GM18868 (cell line): Measurements from ENCODE around the gene CLEC16A.
"Not testable (repeated sequence)": the region's sequence is repeated elsewhere in the genome, so short reads cannot be mapped to it uniquely, and the experiment has no call there.

Experiments used
- ATAC-seq: cut with Tn5 transposase; IDR thresholded peaks from one replicate; pipeline ENCODE4 v1.9.1; 2021; ENCODE audit warnings: mild to moderate bottlenecking, moderate library complexity; ENCODE audit not compliant: unreplicated experiment

The CLEC16A gene

DNA sequence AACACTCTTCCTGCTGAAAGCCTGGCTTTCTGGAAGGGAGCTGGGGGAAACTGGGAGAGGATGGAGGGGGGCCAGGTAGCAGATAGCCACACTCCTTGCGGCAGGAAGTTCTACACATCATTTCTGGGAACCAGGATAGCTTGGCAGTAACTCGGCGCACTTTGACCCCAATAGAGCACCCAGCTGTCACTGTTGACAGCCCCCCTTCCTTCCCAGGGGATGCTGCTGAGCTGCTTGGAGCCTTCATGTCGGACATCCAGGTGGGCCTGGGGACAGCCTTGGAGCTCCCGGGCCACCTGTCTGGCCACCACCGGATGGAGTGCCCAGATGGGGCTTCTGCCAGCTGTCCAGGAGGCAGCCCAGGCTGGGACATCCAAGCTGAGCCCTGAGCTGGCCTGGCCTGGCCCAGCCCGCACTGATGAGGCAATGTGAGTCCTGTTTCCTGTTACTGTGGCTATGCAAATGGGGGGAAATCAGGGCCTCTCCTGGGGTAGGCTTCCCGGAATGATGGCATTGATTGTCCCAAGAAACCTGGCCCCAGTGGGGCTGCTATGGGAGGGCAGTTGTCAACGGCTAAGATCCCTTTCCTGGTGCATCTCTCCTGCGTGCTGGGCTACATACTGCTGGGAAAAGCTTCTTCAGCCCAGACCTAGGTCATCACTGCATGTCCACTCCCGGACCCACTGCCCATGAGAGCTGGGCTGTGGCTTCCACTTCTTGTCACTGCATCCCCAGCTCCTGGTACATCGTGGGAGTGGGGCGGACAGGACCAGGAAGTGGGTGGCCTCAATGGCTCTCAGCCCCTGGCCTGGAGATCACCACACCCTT is 261.6 kb downstream of the CLEC16A start:
- peak; percentile 29 for ATAC-seq

DNA sequence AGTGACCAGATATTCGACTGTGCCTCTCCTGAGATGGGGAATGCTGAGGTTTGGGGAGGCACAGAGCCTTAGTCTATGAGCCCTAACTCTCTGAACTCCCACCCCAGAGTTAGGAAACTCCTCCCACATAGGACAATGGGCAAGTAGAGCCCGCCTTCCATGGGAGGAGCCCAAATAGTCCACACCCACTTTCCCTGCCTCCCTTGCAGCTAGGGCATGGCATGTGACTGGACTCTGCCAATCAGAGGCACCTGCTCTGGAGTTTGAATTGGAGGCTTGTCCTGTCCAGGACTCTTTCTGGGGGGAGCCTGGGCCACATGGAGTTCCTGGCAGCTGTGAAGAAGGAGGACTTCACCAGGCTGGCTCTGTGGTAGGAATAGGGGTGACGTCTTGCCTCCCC is 263.3 kb downstream of the CLEC16A start:
- ATAC-seq: no peak

DNA sequence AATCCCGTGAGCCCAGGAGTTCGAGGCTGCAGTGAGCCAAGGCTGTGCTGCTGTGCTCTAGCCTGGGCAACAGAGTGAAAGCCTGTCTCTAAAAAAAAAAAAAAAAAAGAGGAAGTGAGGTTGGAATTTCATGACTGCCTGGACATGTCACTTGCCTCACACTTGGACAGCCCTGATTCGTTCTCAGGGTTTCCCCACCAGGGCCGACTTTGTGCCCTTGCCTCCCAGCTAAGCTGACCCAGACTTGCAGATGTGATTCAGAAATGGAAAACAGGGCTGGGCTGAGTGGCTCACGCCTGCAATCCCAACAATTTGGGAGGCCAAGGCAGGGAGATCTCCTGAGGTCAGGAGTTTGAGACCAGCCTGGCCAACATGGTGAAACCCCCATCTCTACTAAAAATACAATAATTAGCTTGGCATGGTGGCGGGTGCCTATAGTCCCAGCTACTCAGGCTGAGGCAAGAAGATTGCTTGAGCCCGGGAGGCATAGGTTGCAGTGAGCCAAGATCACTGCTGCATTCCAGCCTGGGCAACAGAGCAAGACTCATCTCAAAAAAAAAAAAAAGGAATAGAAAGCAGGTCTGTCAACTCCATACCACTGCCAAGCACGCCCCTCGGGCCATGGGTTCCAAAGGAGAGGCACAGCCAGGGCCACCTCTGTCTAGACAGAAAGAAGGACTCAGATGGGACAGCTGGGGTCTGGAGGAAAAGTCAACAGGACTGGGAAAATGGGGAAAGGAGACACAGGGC is 264.7 kb downstream of the CLEC16A start:
- no peak for ATAC-seq

DNA sequence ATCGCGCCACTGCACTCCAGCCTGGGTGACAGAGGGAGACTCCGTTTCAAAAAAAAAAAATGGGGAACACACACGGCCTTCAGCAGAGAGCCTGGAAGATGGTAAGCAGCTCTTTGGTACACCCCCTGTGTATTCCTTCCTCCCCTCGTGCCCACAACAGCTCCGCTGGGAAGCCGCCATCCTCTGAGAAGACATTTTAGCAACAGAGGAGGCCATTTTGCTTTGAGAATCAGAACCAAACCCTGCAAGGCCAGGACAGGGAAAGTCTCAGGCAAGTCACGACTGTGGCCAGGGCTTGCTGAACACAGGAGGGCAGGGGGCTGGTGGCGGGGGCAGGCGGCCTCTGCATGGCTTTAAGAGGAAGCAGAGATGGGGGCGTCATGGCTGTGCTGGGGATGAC is 265.9 kb downstream of the CLEC16A start:
- ATAC-seq: no peak

DNA sequence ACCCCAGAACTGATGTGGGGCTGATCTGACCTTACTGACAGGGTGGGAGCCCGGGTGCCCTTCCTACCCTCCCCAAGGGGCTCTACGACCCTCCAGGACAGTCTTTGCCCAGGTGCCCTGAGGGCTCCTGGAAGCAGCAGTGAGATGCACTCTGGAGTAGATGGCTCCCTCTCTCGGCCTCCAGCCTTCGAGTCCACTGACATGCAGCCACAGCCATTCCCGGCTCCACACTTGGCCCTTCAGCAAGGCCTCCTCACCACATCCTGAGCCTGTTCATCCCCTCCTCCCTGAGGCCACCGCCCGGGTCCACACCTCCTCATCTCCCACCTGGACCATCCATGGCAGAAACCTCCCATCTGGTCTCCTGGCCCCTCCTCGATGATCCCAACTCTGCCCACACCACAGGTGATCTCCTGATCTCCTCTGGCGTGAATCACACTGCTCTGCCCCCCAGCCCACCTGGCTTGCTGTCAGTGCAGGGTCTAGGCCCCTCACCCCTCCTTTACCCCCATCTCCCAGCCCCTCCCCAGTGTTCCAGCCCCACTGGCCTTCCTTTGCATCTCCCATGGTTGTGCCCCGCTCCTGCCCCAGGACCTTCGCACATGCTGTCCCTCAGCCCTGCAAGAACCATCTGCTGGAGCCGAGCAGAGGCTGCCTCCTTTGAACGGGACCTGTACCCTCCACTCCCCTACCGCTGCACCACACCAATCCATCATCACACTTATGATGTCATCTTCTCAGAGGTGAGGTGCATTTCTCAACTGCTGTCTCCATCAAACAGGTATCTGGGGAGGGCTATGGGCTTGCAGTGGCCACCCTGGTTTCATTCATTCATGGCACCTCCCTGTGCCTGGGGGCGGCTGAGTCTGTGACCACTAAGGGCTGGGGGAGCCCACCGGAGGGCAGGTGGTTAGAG is 267.0 kb downstream of the CLEC16A start:
- ATAC-seq: no peak

DNA sequence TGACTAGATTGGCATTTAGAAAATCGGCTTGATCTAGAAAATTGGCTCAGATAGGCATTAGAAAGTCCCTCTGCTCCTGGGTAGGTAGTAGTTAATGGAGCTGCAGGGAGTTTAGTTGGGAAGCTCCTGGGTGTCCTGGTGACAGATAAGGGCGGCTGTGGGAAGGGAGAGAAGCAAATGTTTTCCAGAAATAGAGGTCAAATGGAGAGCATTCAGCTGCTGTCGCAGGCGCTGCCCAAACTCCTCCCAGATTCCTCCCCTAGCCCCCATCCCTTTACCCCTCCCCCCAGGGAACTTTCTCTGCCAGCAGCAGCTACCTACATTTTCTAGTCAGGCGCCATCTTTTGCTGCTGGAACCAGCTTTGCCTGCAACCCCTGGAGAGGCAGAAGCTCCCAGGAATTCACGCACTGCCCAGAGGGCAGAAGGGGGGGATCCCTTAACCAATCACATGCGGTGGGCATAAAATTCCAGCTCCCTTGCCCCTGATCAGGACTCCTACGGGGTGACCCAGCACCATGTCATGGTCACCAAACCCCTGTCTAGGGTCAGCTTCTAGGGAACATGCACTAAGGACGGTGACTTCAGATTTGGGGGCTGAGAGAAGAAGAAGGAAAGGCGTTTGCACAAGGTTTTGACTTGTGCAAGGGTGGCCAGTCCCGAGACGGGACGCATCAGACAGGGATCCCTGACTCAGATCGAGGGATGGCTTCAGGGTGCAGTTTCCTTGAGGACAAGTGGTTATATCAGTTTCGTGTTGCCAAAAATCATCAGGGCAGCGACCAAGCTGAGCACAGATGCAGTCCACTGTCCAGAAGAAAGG is 267.8 kb downstream of the CLEC16A start:
- ATAC-seq: no peak

DNA sequence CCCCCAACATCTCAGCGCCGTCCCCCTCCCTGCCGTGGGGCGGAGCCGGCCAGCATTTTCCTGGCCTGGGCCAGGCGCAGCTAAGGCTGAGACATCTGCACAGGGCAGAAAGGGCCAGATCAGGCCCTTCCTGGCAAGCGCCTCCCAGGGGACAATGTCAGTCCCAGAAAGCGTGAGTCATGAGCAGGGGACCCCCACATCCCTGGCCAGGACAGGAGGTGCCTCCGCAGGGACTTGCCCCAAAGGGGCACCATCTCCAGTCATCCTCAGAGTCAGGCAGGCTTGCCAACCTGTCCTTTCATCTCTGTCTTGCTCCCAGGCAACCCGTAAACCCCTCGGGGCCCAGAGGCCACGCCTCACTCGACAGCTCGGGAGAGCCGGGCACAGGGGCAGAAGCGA is 268.4 kb downstream of the CLEC16A start:
- ATAC-seq: peak; percentile 36

DNA sequence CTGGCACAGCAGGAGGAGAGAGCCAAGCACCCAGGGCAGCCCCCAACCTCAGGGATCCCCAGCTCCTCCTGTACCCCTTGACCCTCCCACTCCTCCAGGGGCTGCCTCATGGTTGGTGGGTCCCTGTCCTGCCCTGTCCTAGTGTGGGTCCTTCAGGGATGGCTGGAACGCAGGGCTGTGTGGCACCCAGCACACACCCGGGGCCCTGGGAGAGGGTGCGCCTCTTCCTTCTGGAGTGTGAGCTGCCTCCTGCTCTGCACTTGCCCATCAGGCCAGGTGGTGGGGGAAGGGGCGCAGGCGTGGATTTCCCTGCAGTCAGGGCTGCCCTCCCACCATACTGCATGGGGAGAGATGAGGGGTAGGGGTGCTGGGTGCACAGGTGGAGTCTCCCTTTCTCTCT is 269.0 kb downstream of the CLEC16A start:
- ATAC-seq: no peak

DNA sequence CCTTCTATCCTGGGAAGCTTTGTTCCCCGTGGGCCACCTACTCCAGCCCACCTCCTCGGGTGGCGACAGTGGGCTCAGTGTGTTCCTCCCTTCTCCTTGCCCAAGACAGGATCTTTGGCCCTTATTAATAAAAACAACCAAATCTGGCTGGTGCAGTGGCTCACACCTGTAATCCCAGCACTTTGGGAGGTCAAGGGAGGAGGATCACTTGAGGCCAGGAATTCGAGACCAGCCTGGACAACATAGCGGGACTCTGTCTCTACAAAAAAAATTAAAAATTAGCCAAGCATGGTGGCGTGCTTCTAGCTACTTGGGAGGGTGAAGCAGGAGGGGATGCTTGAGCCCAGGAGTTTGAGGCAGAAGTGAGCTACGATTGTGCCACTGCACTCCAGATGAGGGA is 269.4 kb downstream of the CLEC16A start:
- ATAC-seq: no peak

DNA sequence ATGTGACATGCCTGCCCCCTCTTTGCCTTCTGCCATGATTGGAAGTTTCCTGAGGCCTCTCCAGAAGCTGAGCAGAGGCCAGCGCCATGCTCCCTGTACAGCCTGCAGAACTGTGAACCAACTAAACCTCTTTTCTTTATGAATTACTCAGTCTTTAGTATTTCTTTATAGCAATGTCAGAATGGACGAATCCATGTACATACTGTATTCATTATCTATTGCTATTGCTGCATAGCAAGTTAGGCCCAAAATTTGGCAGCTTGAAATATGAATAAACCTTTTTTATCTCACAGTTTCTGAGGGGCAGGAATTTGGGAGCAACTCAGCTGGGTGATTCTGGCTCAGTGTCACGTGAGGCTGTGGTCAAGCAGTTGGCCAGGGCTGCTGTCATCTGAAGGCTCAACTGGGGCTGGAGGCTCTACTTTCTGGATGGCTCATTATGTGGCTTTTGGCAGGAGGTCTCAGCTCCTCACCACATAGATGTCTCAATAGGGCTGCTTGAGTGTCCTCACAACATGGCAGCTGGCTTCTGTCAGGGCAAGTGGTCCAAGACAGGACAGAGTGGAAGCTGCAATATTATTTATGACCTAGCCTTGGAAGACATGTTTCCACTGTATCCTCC is 271.7 kb downstream of the CLEC16A start:
- ATAC-seq: no peak

DNA sequence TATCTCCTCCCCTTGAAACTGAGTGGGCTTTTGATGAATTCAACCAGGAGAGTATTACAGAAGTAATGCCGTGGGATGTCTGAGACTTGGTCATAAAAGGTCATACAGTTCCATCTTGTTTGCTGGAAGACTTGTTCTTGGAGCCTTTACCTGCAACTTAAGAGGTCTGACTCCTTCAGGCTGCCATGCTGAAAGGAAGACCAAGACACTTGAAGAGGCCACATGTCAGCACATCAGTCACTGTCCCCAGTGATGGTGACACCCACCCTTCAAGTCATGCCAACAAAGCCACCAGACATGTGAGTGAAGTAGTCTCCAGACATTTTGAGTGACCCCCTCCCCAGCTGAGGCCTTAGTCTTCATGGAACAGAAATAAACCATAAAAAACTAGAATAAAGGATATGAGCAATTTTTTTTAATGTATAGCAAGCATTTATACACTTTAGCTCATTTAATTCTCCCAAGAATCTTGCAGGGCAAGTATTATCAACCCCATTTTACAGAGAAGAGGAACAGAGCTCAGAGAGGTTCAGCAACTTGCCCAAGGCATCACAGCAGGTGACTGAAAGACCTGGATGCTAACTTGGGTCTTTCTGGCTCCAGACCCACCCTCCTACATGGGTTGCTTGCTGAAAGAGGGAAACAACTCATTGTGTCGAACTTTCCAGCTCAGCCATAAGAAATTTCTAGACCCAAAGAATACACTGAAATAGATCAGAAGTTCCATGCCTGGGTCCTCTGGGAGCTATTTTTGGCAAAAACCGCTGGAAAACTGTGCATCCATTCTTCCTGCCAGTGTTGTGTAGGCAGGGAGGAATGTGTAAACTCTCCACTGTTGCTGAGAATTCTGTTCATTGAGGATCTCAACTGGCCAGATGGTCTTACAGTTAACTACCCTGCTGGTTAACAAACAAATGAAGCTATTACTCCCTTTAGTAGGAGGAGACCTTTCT is 273.6 kb downstream of the CLEC16A start:
- ATAC-seq: no peak

DNA sequence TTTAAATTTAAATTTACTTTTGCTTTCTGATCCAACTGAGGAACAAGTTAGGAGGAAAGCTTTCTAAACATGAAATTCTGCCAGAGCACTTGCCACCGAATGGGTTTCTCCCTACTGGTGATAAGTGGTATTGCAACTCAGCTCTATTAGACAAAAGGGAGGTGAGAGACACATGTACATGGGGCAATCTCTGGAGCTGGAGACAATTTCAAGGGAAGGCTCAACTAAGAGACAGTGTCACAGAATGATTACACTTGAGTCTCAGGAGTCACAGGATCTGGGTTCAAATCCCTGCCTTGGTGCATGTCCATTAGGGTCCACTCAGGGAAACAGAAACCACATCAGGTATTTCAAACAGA is 274.2 kb downstream of the CLEC16A start:
- ATAC-seq: no peak

DNA sequence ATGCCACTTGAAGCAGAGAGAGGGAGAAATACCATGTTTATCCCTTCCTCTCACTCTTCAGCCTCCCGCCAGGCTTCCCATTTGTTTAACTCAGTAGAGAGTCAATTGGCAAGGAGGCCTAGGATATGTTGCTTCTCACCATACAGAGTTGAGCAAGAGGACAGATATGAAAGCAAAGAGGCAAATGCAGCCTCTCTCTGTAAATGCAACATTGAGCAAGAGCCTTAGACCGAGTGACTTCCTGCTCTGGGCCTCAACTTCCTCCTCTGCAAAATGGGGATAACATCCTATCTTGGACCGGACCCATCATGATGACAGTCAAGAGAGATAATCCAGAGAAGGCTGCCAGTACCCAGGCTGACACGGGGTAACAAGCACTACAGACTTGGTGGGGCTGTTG is 274.8 kb downstream of the CLEC16A start:
- ATAC-seq: no peak

DNA sequence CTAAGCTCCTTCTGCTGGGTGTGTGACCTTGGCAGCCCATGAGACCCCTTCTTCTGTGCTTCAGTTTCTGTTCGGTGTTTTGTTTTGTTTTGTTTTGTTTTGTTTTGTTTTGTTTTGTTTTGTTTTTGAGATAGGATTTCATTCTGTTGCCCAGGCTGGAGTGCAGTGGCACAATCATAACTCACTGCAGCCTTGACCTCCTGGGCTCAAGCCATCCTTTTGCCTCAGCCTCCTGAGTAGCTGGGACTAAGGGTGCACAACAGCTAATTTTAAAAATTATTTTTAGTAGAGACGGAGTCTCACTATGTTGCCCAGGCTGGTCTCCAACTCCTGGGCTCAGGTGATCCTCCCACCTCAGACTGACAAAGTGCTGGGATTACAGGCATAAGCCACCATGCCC is 276.1 kb downstream of the CLEC16A start:
- not testable (repeated sequence) for ATAC-seq

DNA sequence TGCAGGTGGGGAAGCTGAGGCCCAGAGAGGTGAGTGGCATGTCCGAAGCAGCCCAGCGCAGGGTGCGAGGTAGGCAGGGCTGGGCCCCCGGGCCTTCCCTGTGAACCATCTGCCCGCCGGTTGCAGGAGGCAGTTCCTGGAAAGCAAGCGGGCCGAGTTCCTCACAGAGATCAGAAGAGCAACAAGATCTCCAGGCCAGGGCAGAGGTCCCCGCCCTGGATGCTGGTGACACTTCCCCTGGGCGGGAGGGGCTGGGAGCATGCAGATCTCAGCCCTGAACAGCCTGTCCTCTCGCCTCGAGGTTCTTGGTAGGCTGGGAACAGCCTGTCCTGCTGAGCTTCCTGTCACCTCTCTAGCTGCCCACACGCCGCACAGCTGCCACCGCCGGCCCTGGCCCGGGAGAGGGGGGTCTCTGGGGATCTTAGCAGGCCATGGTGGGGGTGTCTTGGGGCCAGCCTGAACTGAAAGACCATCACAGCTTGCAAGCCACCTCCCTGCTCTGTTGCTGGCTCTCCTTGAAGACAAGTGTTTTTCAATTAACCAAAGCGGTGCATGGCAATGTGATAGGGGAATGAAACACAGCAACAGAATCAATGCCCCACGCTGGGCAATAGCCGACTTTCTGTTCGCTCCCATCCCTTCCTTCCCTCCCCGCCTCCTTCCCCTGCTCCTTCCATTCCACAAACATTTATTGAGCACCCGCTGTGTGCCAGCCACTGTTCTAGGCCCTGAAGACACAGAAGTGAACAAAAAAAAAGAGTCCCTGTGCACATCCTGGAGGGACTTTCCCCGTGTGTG is 279.9 kb downstream of the CLEC16A start:
- no peak for ATAC-seq

DNA sequence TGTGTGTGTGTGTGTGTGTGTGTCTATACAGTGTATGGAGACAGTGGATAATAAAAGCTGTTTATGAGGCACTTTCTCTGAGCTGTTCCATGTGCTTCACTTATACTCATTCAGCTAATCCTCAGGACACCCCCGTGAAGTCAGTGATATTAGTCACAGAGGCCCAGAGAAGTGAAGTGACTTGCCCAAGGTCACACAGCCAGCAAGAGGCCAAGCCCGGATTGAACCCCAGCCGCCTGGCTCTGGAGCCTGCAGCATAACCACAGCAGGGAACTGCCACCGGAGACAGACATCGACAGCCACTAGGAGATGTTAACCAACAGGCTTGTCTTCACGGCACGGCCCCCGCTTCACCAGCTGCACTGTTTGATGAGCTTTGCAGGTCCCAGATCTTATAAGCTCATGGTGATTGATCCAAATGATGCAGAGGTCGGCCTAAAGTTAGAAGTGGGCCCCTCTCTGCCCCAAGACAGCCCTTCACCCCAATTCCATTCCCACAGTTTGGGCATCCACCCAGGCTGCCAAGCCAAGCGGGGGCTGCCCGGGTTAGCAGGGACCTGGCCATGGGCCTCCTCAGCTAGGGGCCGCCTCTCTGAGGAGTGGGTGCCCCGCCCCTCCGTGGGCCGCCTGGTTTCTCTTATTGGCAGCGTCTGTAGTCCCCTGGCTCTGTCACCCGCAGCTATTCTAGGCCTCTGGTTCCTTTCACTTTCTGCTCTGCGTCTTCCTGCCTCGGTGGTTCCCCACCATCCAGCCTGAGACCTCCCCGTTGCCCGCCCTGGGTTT is 280.7 kb downstream of the CLEC16A start:
- peak; percentile 94 for ATAC-seq
